IMR-90 (cell line): ENCODE data around the gene CCDC51. TPM values are rescaled to one million over a fixed set of nuclear protein-coding genes. Genes with fewer than 3 reads are reported as not detected.

Experiments used
- ATAC-seq: fragments of 200-7000 bp; cut with Tn5 transposase; 2 replicates; pipeline ENCODE4 v1.9.1; 2020; ENCODE audit warnings: low read depth, mild to moderate bottlenecking, moderate library complexity
- BruUV-seq: library from RNA; stranded (reverse); fragments of 400-500 nt; replicated peaks from 2 replicates; lab custom pipeline; 2021; lab: Mats Ljungman, UMichigan
- CTCF ChIA-PET: fragments of 300-600 bp; formaldehyde crosslinking; extraction: SDS; loops from one replicate; lab custom pipeline; 2021; ENCODE audit warnings: antibody characterized with exemption; lab: Yijun Ruan, JAX
- POLR2A ChIA-PET: fragments of 300-600 bp; sonication (Branson Sonifier 250); formaldehyde crosslinking; loops from one replicate; lab custom pipeline; 2022; ENCODE audit warnings: antibody characterized with exemption; ENCODE audit not compliant: unreplicated experiment; lab: Charles Lee
- DNase-seq: peaks from one replicate; pipeline ENCODE4 v3.0.0; 2013
- H2AFZ ChIP-seq: replicated peaks from 2 replicates; pipeline ENCODE3; 2013; ENCODE audit warnings: low read length, mild to moderate bottlenecking; ENCODE audit not compliant: poor library complexity
- H2AK5ac ChIP-seq: 2 replicates; pipeline ENCODE4 v1.6.1; 2013; ENCODE audit warnings: low read depth, low read length, inconsistent platforms
- H2AK9ac ChIP-seq: replicated peaks from 2 replicates; pipeline ENCODE3; 2013; ENCODE audit warnings: mild to moderate bottlenecking, low read depth, low read length, moderate library complexity; ENCODE audit not compliant: poor library complexity
- H2BK120ac ChIP-seq: 2 replicates; pipeline ENCODE4 v1.6.1; 2013; ENCODE audit warnings: low read depth, low read length, inconsistent platforms
- H2BK15ac ChIP-seq: 3 replicates; pipeline ENCODE4 v1.6.1; 2013; ENCODE audit warnings: low read depth, low read length, inconsistent platforms
- H2BK20ac ChIP-seq: 2 replicates; pipeline ENCODE4 v1.6.1; 2013; ENCODE audit warnings: low read depth, mild to moderate bottlenecking, inconsistent platforms, low read length, moderate library complexity
- H2BK5ac ChIP-seq: 2 replicates; pipeline ENCODE4 v1.6.1; 2013; ENCODE audit warnings: mild to moderate bottlenecking, low read depth, low read length, inconsistent platforms; ENCODE audit not compliant: poor library complexity, severe bottlenecking
- H3K14ac ChIP-seq: replicated peaks from 2 replicates; pipeline ENCODE4 v1.6.1; 2013; ENCODE audit warnings: low read depth, low read length, inconsistent platforms
- H3K18ac ChIP-seq: 2 replicates; pipeline ENCODE4 v1.6.1; 2013; ENCODE audit warnings: low read depth, low read length, control low read depth
- H3K23ac ChIP-seq: 2 replicates; pipeline ENCODE4 v1.6.1; 2013; ENCODE audit warnings: low read depth, low read length, inconsistent platforms
- H3K27ac ChIP-seq: 2 replicates; pipeline ENCODE4 v1.5.1; 2013; ENCODE audit warnings: mild to moderate bottlenecking, control low read depth, low read length; ENCODE audit not compliant: insufficient read depth
- H3K27me3 ChIP-seq: 2 replicates; pipeline ENCODE4 v1.6.1; 2013; ENCODE audit warnings: low read length; ENCODE audit not compliant: control insufficient read depth, insufficient read depth
- H3K36me3 ChIP-seq: 2 replicates; pipeline ENCODE4 v1.6.1; 2013; ENCODE audit warnings: low read length, mixed read lengths; ENCODE audit not compliant: control insufficient read depth, insufficient read depth
- H3K4ac ChIP-seq: 2 replicates; pipeline ENCODE4 v1.6.1; 2013; ENCODE audit warnings: low read depth, low read length, inconsistent platforms
- H3K4me1 ChIP-seq: 2 replicates; pipeline ENCODE4 v1.6.1; 2013; ENCODE audit warnings: low read length, mixed read lengths; ENCODE audit not compliant: control insufficient read depth, insufficient read depth
- H3K4me2 ChIP-seq: 2 replicates; pipeline ENCODE4 v1.6.1; 2013; ENCODE audit warnings: low read depth, mild to moderate bottlenecking, control low read depth, low read length, moderate library complexity
- H3K4me3 ChIP-seq: 2 replicates; pipeline ENCODE4 v1.5.1; 2013; ENCODE audit warnings: low read depth, mild to moderate bottlenecking, control low read depth, low read length, moderate library complexity; ENCODE audit not compliant: insufficient read depth
- H3K56ac ChIP-seq: 2 replicates; pipeline ENCODE4 v1.6.1; 2013; ENCODE audit warnings: low read length, inconsistent platforms; ENCODE audit not compliant: insufficient read depth; ENCODE audit errors: extremely low read depth
- H3K79me1 ChIP-seq, 2 experiments: 2 replicates each; pipeline ENCODE4 v1.6.1; 2013; ENCODE audit warnings: low read length in 2 of 2, inconsistent platforms in 1 of 2, low read depth in 1 of 2
- H3K9ac ChIP-seq: 2 replicates; pipeline ENCODE4 v1.6.1; 2013; ENCODE audit warnings: low read depth, low read length, control low read depth
- H3K9me1 ChIP-seq: 2 replicates; pipeline ENCODE4 v1.6.1; 2013; ENCODE audit warnings: low read length, inconsistent platforms; ENCODE audit not compliant: insufficient read depth
- H3K9me3 ChIP-seq: 2 replicates; pipeline ENCODE4 v1.6.1; 2013; ENCODE audit warnings: low read length; ENCODE audit not compliant: control insufficient read depth, insufficient read depth
- H4K20me1 ChIP-seq: 2 replicates; pipeline ENCODE4 v1.6.1; 2013; ENCODE audit warnings: low read length, inconsistent platforms; ENCODE audit not compliant: insufficient read depth
- H4K5ac ChIP-seq: 2 replicates; pipeline ENCODE4 v1.6.1; 2013; ENCODE audit warnings: mild to moderate bottlenecking, low read depth, low read length, control low read depth
- H4K8ac ChIP-seq, 2 experiments: 2 replicates each; pipeline ENCODE4 v1.6.1; 2013; ENCODE audit warnings: low read depth in 2 of 2, low read length in 2 of 2, control low read depth in 1 of 2, inconsistent platforms in 1 of 2
- H4K91ac ChIP-seq: 2 replicates; pipeline ENCODE4 v1.6.1; 2013; ENCODE audit warnings: low read depth, low read length, inconsistent platforms; ENCODE audit not compliant: insufficient read depth
- BHLHE40 ChIP-seq: fragments of 150-350 bp; IDR thresholded peaks from 2 replicates; pipeline ENCODE4 v1.6.1; 2016; ENCODE audit warnings: mild to moderate bottlenecking, low read depth, low read length
- CTCF ChIP-seq: conservative IDR thresholded peaks from 2 replicates; pipeline ENCODE4 v1.5.1; 2012; ENCODE audit warnings: mild to moderate bottlenecking, low read depth, low read length, improper control_type of control experiment
- ELK1 ChIP-seq: fragments of 150-350 bp; IDR thresholded peaks from 2 replicates; pipeline ENCODE4 v1.6.1; 2016; ENCODE audit warnings: low read depth, mild to moderate bottlenecking, low read length, moderate library complexity, borderline replicate concordance
- MAFK ChIP-seq: IDR thresholded peaks from 2 replicates; pipeline ENCODE4 v1.6.1; 2012; ENCODE audit warnings: low read depth, low read length, improper control_type of control experiment
- MAZ ChIP-seq: IDR thresholded peaks from 2 replicates; pipeline ENCODE4 v1.6.1; 2012; ENCODE audit warnings: low read depth, mild to moderate bottlenecking, low read length, improper control_type of control experiment, moderate library complexity, borderline replicate concordance
- NFE2L2 ChIP-seq: fragments of 150-350 bp; IDR thresholded peaks from 2 replicates; pipeline ENCODE4 v1.6.1; 2016; ENCODE audit warnings: low read depth, mild to moderate bottlenecking, low read length
- RAD21 ChIP-seq: IDR thresholded peaks from 2 replicates; pipeline ENCODE4 v1.6.1; 2012; ENCODE audit warnings: low read length, improper control_type of control experiment
- RFX5 ChIP-seq: IDR thresholded peaks from 2 replicates; pipeline ENCODE4 v1.8.0; 2012; ENCODE audit warnings: low read depth, mild to moderate bottlenecking, low read length, moderate library complexity
- SMC3 ChIP-seq: fragments of 150-350 bp; IDR thresholded peaks from 2 replicates; pipeline ENCODE4 v1.6.1; 2016; ENCODE audit warnings: low read depth, mild to moderate bottlenecking, antibody characterized with exemption, low read length, moderate library complexity
- USF2 ChIP-seq: fragments of 150-350 bp; IDR thresholded peaks from 2 replicates; pipeline ENCODE4 v1.6.1; 2017; ENCODE audit warnings: mild to moderate bottlenecking, antibody characterized with exemption, low read length, low read depth
- WGBS, 2 experiments: methylation state at CpG; one replicate each; pipeline versions ENCODE4 v1.1.5 to v1.1.7; 2013; ENCODE audit warnings: missing lambda C conversion rate in 2 of 2; ENCODE audit not compliant: insufficient read length in 1 of 2; ENCODE audit errors: extremely low coverage in 2 of 2; 5-methylcytosine and 5-hydroxymethylcytosine counted together
- dilution Hi-C: fragments of 300-500 bp; cut with HindIII; formaldehyde crosslinking; loops from one replicate; pipeline ENCODE4 v1.14.3; 2018; ENCODE audit warnings: low sequenced_read_pairs; ENCODE audit not compliant: unreplicated experiment
- in situ Hi-C: fragments of 300-500 bp; cut with MboI; formaldehyde crosslinking; loops from 3 replicates; pipeline ENCODE4 v1.14.3; 2019; ENCODE audit warnings: low sequenced_read_pairs, inconsistent platforms, mixed read lengths
- intact Hi-C: fragments of 100-400 bp; cut with micrococcal nuclease; formaldehyde crosslinking; loops from 2 replicates; pipeline ENCODE4 v1.10.0; 2022
- polyA plus RNA-seq, 3 experiments: library from polyadenylated mRNA; depleted of rRNA; stranded (reverse); fragments of >200 nt; gene quantifications; 2 replicates each; pipeline ENCODE4 v1.2.3, GENCODE V29; 2012; ENCODE audit warnings: low replicate concordance in 1 of 3
- total RNA-seq: library from RNA; depleted of rRNA; stranded (reverse); fragments of >200 nt; gene quantifications from 2 replicates; pipeline ENCODE4 v1.2.3, GENCODE V29; 2012

Gene CCDC51
- total and polyA plus RNA-seq, 2 of the 4 experiments (the other 2 are of a cell fraction) = 11.0 to 16.1 TPM

- TF ChIP-seq BHLHE40 = no peak
Observed at GRCh38 chr3:48415251-48415953, 24.5 kb downstream of the CCDC51 start (continued).

GRCh38 chr3:48414376-48415250 lies 25.3 kb downstream of the CCDC51 start:
- dilution Hi-C loops = no loop called here
- CTCF ChIA-PET = interaction anchor here (1.1 to 1.3 kb wide), 2 partner anchors 14 to 22 kb away, joined by 3 to 4 read pairs; no protein-coding TSS in a partner anchor
- POLR2A ChIA-PET = interaction anchor here (0.5 kb wide), 1 partner anchor 10 kb away, joined by 3 read pairs; no protein-coding TSS in a partner anchor
- Histone ChIP-seq H3K79me1 (no peaks in the 10 kb centered on the region), H4K20me1 (no peaks in the 10 kb centered on the region; the same call in 1 of the 2 replicates), H3K4me3 (no peak overlapping the region), H2BK5ac (no peak overlapping the region), H3K4me2 (no peak overlapping the region), H2AK5ac (no peak overlapping the region), H4K91ac (no peak overlapping the region), H3K9me3 (no peaks in the 10 kb centered on the region), H4K5ac (no peak overlapping the region), H2AK9ac (no peak overlapping the region), H3K18ac (no peak overlapping the region), H2BK20ac (no peak overlapping the region), H3K27me3 (no peaks in the 10 kb centered on the region), H3K56ac (no peak overlapping the region), H3K9me1 (no peaks in the 10 kb centered on the region), H4K8ac (no peak overlapping the region), H3K4ac (no peak overlapping the region), H2AFZ (no peak overlapping the region), H3K4me1 (no peaks in the 10 kb centered on the region), H3K14ac (no peak overlapping the region), H2BK120ac (no peak overlapping the region), H2BK15ac (no peak overlapping the region), H3K27ac (no peak overlapping the region), H3K23ac (no peak overlapping the region), H3K36me3 (peaks cover 71% of the 10 kb centered on the region), H3K9ac (no peak overlapping the region)
- 93% methylated on average over 16 of the region's 25 CpGs; no CpG with 5 or more reads in 1 of the 2 experiments for WGBS, 2 experiments
- DNase-seq = no peak
- intact Hi-C loops = no loop called here
- no TSS peak for BruUV-seq
- no peak for ATAC-seq
- in situ Hi-C loops = no loop called here
- TF ChIP-seq CTCF (no peak), NFE2L2 (no peak), ELK1 (no peak), RAD21 (no peak), MAZ (no peak), USF2 (no peak), MAFK (no peak), BHLHE40 (no peak), SMC3 (no peak), RFX5 (no peak)
